GM21529 (cell line): ENCODE data around the gene UNKL.

Source experiments
- ATAC-seq: cut with Tn5 transposase; IDR thresholded peaks from one replicate; pipeline ENCODE4 v1.9.1; 2021; ENCODE audit not compliant: unreplicated experiment

Gene UNKL

GRCh38 chr16:1407753-1408152 is 6.8 kb downstream of the UNKL start:
- no peak for ATAC-seq

- no peak for ATAC-seq
These were observed 10.8 kb downstream of the UNKL start for GRCh38 chr16:1403733-1404132.

- ATAC-seq: no peak
These were observed 11.5 kb downstream of the UNKL start for GRCh38 chr16:1403036-1403435.

- no peak for ATAC-seq
These were observed 12.7 kb downstream of the UNKL start for GRCh38 chr16:1401758-1402154.

GRCh38 chr16:1401061-1401757 is 13.3 kb downstream of the UNKL start:
- ATAC-seq: no peak

GRCh38 chr16:1398826-1399581 is 15.5 kb downstream of the UNKL start:
- no peak for ATAC-seq

- no peak for ATAC-seq
These were observed 16.2 kb downstream of the UNKL start for GRCh38 chr16:1398351-1398750.

GRCh38 chr16:1397779-1398178 is 16.7 kb downstream of the UNKL start:
- no peak for ATAC-seq

- no peak for ATAC-seq
These were observed 19.0 kb downstream of the UNKL start for GRCh38 chr16:1395444-1396031.

- no peak for ATAC-seq
These were observed 20.0 kb downstream of the UNKL start for GRCh38 chr16:1394367-1394951.

- no peak for ATAC-seq
These were observed 20.8 kb downstream of the UNKL start for GRCh38 chr16:1393613-1394176.

- no peak for ATAC-seq
These were observed 21.7 kb downstream of the UNKL start for GRCh38 chr16:1392826-1393225.

- no peak for ATAC-seq
These were observed 24.2 kb downstream of the UNKL start for GRCh38 chr16:1390239-1390779.

GRCh38 chr16:1389762-1390161 is 24.7 kb downstream of the UNKL start:
- ATAC-seq: no peak

- no peak for ATAC-seq
These were observed 27.2 kb downstream of the UNKL start for GRCh38 chr16:1387331-1387730.

GRCh38 chr16:1385232-1385631 is 29.3 kb downstream of the UNKL start:
- ATAC-seq: no peak

- ATAC-seq: no peak
These were observed 30.9 kb downstream of the UNKL start for GRCh38 chr16:1383556-1383955.

GRCh38 chr16:1381612-1382406 is 32.7 kb downstream of the UNKL start:
- no peak for ATAC-seq

GRCh38 chr16:1380195-1380594 is 34.3 kb downstream of the UNKL start:
- no peak for ATAC-seq

- peak; percentile 51 for ATAC-seq
These were observed 35.0 kb downstream of the UNKL start for GRCh38 chr16:1379304-1380076.
